BLaER1 (cell line): ENCODE data around the gene PEAK3.
A peak's percentile ranks its signal among the peaks of the same experiment; 100 is the strongest.

Experiments
- H3K27ac ChIP-seq: shearing (Covaris generic); formaldehyde crosslinking; 2 replicates; pipeline ENCODE4 v1.8.1; 2022
- H3K27me3 ChIP-seq: shearing (Covaris generic); formaldehyde crosslinking; 2 replicates; pipeline ENCODE4 v1.8.1; 2022
- H3K36me3 ChIP-seq: shearing (Covaris generic); formaldehyde crosslinking; 2 replicates; pipeline ENCODE4 v1.8.1; 2022
- H3K4me1 ChIP-seq: shearing (Covaris generic); formaldehyde crosslinking; 2 replicates; pipeline ENCODE4 v1.8.1; 2022
- H3K4me2 ChIP-seq: shearing (Covaris generic); formaldehyde crosslinking; 2 replicates; pipeline ENCODE4 v1.8.1; 2022
- H3K4me3 ChIP-seq: shearing (Covaris generic); formaldehyde crosslinking; 2 replicates; pipeline ENCODE4 v1.8.1; 2022
- H3K9ac ChIP-seq: shearing (Covaris generic); formaldehyde crosslinking; 2 replicates; pipeline ENCODE4 v1.8.1; 2022
- H3K9me3 ChIP-seq: shearing (Covaris generic); formaldehyde crosslinking; 2 replicates; pipeline ENCODE4 v1.8.1; 2022
- H4K20me1 ChIP-seq: shearing (Covaris generic); formaldehyde crosslinking; 2 replicates; pipeline ENCODE4 v1.8.1; 2022
- Cebpa-rat ChIP-seq: shearing (Covaris generic); IDR thresholded peaks from 2 replicates; pipeline ENCODE4 v1.8.1; 2022

The PEAK3 gene

DNA sequence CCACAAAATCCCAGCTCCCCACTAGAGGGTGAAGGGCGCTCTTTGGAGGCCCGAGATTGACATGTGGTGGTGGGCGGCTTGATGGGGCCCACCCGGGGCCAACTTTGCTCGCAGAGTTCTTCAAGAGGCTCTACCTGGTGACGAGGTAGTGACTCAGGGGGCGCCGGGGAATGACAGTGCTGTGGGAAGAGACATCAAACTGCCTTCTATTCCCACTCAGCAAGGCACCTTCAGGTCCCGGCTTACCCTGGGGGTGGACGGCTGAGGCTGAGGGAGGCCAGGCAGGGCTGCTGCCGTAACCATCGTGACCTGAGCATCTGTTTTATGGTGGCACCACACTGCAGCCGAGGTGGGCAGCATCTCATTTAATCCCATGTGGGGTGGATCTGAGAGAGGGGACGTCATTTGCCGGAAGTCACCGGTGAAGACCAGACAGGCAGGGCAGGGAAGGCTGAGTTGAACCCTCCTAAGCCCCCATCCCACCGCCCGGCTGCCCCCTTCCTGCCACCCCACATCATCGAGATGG lies 24.4 kb upstream of the PEAK3 start:
- no peak for TF ChIP-seq Cebpa-rat
- Histone ChIP-seq H3K27ac (no peak overlapping the region), H3K4me3 (no peak overlapping the region), H3K4me2 (peak overlapping the region; percentile 73; the same call in 1 of the 2 replicates), H3K36me3 (no peaks in the 10 kb centered on the region), H3K9me3 (no peaks in the 10 kb centered on the region), H4K20me1 (peaks cover 60% of the 10 kb centered on the region), H3K27me3 (peaks cover 85% of the 10 kb centered on the region), H3K4me1 (peaks cover 92% of the 10 kb centered on the region), H3K9ac (no peak overlapping the region)

- H3K27me3 ChIP-seq: peaks cover 85% of the 10 kb centered on the region
- H4K20me1 ChIP-seq: peaks cover 67% of the 10 kb centered on the region
- H3K4me2 ChIP-seq: peak overlapping the region; percentile 73
- H3K9ac ChIP-seq: no peak overlapping the region
- no peaks in the 10 kb centered on the region for H3K9me3 ChIP-seq
- no peaks in the 10 kb centered on the region for H3K36me3 ChIP-seq
- no peak overlapping the region for H3K4me3 ChIP-seq
- no peak for TF ChIP-seq Cebpa-rat
- peaks cover 92% of the 10 kb centered on the region for H3K4me1 ChIP-seq
- H3K27ac ChIP-seq: no peak overlapping the region
Observed at GRCh38 chr19:2305452-2306280, 23.7 kb upstream of the PEAK3 start.

DNA sequence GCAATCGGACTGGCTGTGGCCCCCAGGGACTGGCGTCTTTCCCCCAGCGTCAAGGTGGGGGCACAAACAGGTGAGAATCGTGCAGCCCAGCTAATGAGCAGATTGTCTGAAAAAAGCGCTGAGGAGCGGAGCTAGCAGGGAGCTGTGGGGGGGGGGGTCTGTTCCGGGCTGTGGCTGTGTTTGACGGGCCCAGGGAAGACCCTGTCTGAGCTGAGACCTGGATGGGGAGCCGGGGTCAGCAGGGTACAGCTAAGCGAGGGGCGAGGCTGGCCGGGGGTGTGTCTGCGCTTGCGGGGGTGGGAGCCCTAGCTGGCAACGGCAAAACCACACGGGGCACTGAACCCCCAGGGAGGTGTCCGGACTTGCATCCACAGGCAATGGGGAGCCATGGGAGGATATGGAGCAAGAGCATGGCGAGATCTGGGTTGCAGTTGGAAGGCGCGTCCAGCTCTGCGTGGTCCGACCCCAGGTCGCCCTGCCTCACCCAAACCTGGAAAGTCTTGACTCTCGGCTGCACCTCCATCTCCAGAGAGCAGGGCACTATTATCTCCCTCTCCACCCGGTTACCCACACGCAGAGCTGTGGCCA lies 21.3 kb upstream of the PEAK3 start:
- Histone ChIP-seq H3K4me3 (peak overlapping the region; percentile 16; the same call in 1 of the 2 replicates), H3K4me1 (peaks cover 93% of the 10 kb centered on the region), H3K36me3 (no peaks in the 10 kb centered on the region), H3K9ac (no peak overlapping the region), H3K27ac (no peak overlapping the region), H3K4me2 (peak overlapping the region; percentile 82), H4K20me1 (peaks cover 85% of the 10 kb centered on the region), H3K27me3 (peaks cover 64% of the 10 kb centered on the region), H3K9me3 (no peaks in the 10 kb centered on the region)
- no peak for TF ChIP-seq Cebpa-rat

DNA sequence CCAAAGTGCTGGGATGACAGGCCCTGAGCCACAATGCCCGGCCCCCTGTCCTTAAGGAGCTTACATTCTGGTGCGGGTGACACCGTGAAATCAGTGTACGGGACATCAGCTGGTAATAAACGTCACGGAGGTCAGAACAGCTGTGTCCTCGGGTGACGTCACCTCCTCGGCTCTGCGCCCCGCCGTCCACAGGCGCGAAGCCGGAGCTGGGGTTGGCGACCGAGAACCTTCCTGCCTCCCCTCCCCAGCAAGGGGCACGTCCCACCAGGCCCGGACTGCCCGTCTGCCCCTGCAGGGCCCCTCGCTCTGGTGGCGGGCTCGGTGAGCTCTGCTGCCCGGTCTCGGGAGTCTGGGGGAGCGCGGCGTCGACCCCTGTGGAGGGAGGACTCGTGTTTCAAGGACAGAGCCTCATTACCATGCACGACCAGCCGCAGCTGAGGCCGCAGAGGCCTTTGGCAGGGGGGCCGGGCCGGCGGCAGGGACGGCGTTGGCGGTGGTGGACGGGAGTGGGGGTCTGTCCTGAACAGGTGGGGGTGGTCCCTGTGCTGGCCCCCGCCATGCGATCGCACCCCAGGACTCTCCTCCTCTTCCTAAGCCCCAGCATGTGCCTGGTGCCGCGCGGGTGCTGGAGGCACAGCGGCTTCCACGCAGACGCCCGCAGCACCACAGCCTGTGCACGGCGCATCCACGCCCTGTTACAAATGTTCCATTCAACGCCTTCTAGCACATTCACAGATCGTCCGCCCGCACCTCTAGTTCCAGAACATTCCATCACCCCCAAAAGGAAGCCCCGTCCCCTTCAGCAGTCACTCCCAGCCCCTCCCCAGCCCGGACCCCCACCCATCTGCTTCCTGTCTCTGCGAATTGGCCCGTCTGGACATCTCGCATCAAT lies 20.6 kb upstream of the PEAK3 start:
- Histone ChIP-seq H3K27ac (peak overlapping the region; percentile 27; the same call in 1 of the 2 replicates), H3K4me2 (peak overlapping the region; percentile 82), H3K36me3 (no peaks in the 10 kb centered on the region), H3K9me3 (no peaks in the 10 kb centered on the region), H3K27me3 (peaks cover 56% of the 10 kb centered on the region), H3K4me1 (peaks cover 94% of the 10 kb centered on the region), H3K9ac (0 out of 2 replicates have a peak overlapping the region, but pooled peaks have one; percentile 29), H4K20me1 (peaks cover 90% of the 10 kb centered on the region), H3K4me3 (peak overlapping the region; percentile 16; the same call in 1 of the 2 replicates)
- no peak for TF ChIP-seq Cebpa-rat

- H3K27ac ChIP-seq: peak overlapping the region; percentile 27; the same call in 1 of the 2 replicates
- H4K20me1 ChIP-seq: peaks cover 81% of the 10 kb centered on the region
- H3K36me3 ChIP-seq: peaks cover 9% of the 10 kb centered on the region
- H3K9ac ChIP-seq: no peak overlapping the region
- H3K4me2 ChIP-seq: peak overlapping the region; percentile 72
- H3K9me3 ChIP-seq: no peaks in the 10 kb centered on the region
- peaks cover 94% of the 10 kb centered on the region for H3K4me1 ChIP-seq
- H3K4me3 ChIP-seq: no peak overlapping the region; the same call in 1 of the 2 replicates
- TF ChIP-seq Cebpa-rat: no peak
- peaks cover 36% of the 10 kb centered on the region for H3K27me3 ChIP-seq
Observed at GRCh38 chr19:2300533-2300932, 18.6 kb upstream of the PEAK3 start.

- peaks cover 97% of the 10 kb centered on the region for H3K4me1 ChIP-seq
- no peaks in the 10 kb centered on the region for H3K9me3 ChIP-seq
- H3K4me2 ChIP-seq: peak overlapping the region; percentile 99
- H3K9ac ChIP-seq: no peak overlapping the region
- no peak overlapping the region for H3K4me3 ChIP-seq
- peaks cover 85% of the 10 kb centered on the region for H4K20me1 ChIP-seq
- TF ChIP-seq Cebpa-rat: no peak
- H3K27ac ChIP-seq: 0 out of 2 replicates have a peak overlapping the region, but pooled peaks have one; percentile 78
- H3K36me3 ChIP-seq: peaks cover 26% of the 10 kb centered on the region
- no peaks in the 10 kb centered on the region; the same call in 1 of the 2 replicates for H3K27me3 ChIP-seq
Observed at GRCh38 chr19:2296141-2296540, 14.2 kb upstream of the PEAK3 start.

- H3K36me3 ChIP-seq: peaks cover 26% of the 10 kb centered on the region
- TF ChIP-seq Cebpa-rat: no peak
- peaks cover 96% of the 10 kb centered on the region for H3K4me1 ChIP-seq
- H3K9ac ChIP-seq: no peak overlapping the region
- H3K4me2 ChIP-seq: peak overlapping the region; percentile 99
- H4K20me1 ChIP-seq: peaks cover 79% of the 10 kb centered on the region
- no peaks in the 10 kb centered on the region for H3K9me3 ChIP-seq
- H3K4me3 ChIP-seq: peak overlapping the region; percentile 59
- H3K27me3 ChIP-seq: no peaks in the 10 kb centered on the region; the same call in 1 of the 2 replicates
- H3K27ac ChIP-seq: peak overlapping the region; percentile 78
Observed at GRCh38 chr19:2294687-2295335, 12.8 kb upstream of the PEAK3 start.

GRCh38 chr19:2291185-2291751 lies 9.3 kb upstream of the PEAK3 start:
- H3K9ac ChIP-seq: peak overlapping the region; percentile 95
- peak overlapping the region; percentile 84 for H3K4me3 ChIP-seq
- TF ChIP-seq Cebpa-rat: no peak
- H3K9me3 ChIP-seq: no peaks in the 10 kb centered on the region
- H4K20me1 ChIP-seq: peaks cover 58% of the 10 kb centered on the region
- peak overlapping the region; percentile 99 for H3K4me2 ChIP-seq
- H3K36me3 ChIP-seq: peaks cover 25% of the 10 kb centered on the region
- peaks cover 95% of the 10 kb centered on the region for H3K4me1 ChIP-seq
- peak overlapping the region; percentile 98 for H3K27ac ChIP-seq
- H3K27me3 ChIP-seq: no peaks in the 10 kb centered on the region; the same call in 1 of the 2 replicates
